HG02870 (cell line): Measurements from ENCODE around the gene MX2.

Source experiments
- ATAC-seq: cut with Tn5 transposase; IDR thresholded peaks from one replicate; pipeline ENCODE4 v1.9.1; 2021; ENCODE audit warnings: mild to moderate bottlenecking, moderate library complexity; ENCODE audit not compliant: unreplicated experiment

The MX2 gene

DNA sequence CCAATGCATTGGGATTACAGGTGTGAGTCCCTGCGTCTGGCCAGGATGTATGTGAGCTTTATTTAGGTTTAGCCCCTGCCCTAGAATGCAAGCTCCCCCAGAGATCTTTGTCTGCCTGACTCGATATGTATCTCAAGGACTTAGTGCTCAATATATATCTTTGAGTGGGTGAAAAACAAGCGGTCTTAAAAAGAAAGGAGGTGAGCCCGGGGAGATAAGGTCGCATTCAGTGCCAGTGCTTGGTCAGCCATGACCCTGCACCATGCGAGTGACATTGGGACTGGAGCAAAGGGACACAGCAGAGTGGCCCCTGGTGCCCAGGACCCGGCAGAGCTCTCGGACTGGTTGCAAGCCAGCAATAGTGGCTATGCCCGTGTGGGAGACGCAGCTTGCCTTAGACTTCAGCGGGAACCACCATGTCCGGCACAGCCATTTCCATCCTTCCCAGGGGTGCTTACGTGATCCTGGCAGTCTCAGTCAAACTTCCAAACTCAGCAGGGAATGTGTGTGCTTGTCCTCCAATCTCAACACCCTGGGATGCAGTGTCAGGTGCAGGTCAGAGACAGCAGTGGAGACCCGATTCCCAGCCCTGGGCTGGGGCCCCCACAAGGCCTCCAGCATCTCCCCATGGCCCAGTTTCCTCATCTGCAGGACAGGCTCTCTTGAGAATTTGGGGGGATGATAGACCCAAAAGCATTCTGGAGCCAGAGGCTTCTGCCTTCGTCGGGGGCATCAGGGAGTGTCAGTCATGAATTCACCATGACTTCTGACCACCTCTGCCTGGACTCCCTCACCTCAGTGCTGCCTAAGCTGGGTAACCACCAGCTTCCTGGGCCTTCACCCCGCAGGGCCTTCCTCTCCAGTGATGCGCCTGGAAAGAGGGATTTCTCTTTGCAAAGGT, 1.8 kb downstream of the MX2 start:
- ATAC-seq, result no peak

DNA sequence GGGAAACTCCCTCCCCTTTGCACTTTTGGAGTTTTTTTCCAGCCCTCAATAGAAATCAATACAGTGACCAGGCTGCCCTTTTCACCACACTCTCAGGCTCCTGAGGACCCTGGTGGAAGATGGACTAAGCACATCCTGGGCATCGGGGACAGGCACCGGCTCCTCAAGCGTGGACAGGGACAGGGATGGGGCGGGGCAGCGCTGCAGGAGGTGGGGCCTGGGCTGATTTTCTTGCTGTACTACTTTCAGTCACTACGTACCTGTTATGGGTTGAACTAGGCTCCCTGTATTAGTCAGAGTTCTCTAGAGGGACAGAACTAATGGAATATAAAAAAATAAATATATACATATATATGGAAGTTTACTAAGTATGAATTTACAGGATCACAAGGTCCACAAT, 2.5 kb downstream of the MX2 start:
- ATAC-seq, result no peak

DNA sequence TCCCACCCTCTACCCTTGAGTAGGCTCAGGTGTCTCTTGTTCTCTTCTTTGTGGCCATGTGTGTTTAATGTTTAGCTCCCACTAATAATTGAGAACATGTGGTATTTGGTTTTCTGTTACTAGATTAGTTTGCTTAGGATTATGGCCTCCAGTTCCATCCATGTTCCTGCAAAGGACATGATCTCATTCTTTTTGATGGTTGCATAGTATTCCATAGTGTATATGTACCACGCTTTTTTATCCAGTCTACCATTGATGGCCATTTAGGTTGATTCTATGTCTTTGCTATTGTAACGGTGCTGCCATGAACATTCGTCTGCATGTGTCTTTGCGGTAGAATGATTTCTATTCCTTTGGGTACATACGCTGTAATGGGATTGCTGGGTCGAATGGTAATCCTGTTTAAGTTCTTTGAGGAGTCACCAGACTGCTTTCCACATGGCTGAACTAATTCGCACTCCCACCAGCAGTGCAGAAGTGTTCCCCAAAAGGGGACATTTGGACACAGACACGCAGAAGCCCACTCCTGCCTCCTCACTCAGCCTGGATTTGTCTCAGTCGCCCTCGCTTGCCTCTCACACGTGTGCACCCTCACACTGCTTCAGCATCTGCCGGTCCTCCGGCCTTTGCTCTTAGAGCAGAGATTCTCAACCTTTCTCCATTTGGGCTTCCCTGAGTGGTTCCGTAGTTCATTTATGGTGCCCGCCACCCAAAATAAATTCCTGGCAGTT, 3.7 kb downstream of the MX2 start:
- no peak for ATAC-seq

- ATAC-seq, result no peak
Measured at GRCh38 chr21:41366522-41367151, 4.8 kb downstream of the MX2 start.

GRCh38 chr21:41367301-41367944, 5.6 kb downstream of the MX2 start:
- ATAC-seq, result peak; percentile 16

DNA sequence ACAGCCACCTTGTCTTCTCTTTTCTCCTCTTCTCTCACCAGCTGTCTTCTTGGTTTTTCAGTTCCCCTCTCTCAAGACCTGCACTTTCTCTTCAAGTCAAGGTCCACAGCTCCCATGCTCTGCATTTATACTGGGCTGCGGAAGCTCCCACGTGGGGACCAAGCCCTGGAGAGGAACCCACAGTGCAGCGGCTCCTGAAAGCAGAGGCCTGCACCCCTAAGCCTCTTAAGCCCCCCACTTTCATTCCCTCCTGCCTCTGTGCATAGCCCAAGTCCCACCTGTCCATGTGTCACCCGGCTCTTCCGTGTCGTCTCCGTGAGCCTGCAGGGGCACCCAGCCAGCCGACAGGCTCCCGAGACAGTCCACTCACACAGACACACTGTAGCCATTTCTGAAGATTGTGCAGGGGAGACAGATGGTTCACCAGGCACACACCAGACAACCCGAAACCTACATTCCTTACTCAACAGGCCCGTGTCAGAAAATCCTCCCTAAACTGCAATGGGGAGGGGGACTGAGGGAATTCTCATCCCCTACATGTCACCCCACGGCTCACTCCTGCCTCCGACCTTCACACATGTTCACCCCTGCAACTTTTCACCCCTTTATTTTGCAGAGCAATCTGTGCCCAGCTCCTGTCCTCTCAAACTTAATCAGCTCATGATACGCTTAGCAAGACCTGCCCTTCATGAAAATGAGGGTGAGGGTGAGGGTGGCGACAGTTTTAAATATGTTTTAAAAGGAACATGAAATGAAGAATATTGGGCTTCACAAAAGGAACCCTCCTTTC, 6.3 kb downstream of the MX2 start:
- ATAC-seq, result peak; percentile 72

DNA sequence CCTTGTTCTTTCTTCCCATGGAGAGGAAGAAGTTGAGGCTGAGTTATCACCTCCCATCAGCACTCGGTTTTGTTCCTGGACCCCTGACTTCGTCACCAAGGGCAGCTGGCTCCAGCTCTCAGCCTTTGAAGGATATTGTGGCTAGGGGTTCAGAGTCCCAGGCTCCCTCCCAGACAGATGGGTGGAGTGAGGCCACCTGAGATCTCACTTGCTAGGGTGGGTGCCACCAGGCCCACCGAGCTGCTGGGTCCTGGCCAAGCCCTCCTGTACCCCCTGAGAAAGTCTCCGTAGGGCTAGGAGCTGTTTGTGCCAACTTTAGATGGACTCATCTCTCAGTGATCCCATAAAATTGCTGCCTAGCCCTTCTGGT, 6.9 kb downstream of the MX2 start:
- ATAC-seq, result no peak

- peak; percentile 32 for ATAC-seq
Measured at GRCh38 chr21:41369105-41369919, 7.5 kb downstream of the MX2 start.

DNA sequence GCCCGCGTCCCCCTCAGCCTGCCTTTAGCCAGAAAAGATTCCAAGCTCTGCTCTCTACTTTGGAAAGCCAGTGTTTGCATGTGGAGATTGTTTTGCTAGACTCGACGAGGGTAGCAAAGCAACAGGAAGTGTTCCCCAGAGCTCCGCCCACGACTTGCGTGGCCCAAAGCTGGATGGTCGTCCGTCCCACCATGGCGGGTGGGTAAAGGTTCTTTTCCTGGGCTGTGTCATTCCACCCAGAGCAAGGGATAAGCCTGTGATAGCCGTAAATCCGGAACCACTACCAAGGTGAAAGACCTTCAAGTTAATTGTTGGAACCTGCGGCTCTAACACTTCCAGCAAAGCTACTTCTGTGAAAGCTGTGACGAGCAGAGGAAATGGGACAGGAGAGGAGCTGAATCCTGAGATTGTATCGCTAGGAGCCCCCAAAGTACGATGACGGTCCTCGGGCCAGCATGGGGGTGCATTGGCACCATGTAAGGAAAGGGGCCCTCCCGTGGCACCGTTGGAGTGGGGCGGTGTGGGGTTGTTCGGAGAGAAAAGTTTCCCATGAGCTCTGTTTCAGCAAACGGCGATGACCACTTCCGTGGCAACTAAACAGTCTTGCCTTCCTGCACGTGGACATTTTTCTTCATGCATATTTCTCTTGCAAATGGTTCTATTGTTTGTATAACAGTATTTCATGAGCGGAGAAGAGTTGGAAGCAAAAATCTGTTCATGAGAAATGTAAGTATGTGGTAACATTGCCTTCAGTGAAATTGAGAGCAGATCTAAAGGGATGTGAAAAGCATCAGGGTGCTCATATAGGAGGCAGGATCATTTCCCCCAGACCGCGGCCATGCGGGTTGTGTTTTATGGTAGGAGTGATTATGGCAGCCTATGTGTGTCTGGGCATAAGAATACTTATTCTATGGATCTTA, 8.4 kb downstream of the MX2 start:
- no peak for ATAC-seq

GRCh38 chr21:41370840-41371684, 9.2 kb downstream of the MX2 start:
- no peak for ATAC-seq

DNA sequence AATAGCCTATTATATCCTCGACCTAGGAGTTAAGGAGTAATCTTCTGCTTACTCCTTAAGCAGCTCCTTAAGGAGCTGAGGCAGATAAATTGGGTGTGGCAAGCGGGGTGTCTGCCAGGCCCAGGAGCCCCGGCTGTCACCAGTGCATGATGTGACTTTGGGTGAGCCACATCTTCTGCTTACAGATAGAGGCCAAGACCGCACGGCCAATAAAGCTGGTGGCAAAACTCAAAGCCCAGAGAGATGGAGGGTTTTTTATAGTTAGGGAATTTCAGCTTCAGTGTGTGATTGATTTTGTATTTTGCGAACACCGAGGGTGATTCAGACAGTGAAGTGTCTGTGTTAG, 9.8 kb downstream of the MX2 start:
- ATAC-seq, result no peak

DNA sequence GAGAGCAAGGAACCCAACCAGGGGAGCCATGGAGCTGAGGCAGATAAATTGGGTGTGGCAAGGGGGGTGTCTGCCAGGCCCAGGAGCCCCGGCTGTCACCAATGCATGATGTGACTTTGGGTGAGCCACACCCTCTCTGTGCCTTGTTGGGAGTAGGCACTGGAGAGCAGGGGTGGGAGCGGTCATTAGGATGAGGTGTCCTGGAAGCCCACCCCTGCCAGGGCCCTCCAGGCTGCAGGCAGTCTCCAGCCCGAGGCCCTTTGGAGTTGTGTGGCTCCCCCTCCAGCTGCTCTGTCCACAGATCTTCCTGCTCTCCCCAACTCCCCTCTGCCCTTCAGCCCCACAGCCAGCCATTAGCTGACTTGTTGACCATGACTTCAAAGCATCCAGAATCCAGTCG, 11.4 kb downstream of the MX2 start:
- ATAC-seq, result no peak

GRCh38 chr21:41373763-41374162, 11.9 kb downstream of the MX2 start:
- no peak for ATAC-seq

- no peak for ATAC-seq
Measured at GRCh38 chr21:41374177-41374712, 12.4 kb downstream of the MX2 start.

DNA sequence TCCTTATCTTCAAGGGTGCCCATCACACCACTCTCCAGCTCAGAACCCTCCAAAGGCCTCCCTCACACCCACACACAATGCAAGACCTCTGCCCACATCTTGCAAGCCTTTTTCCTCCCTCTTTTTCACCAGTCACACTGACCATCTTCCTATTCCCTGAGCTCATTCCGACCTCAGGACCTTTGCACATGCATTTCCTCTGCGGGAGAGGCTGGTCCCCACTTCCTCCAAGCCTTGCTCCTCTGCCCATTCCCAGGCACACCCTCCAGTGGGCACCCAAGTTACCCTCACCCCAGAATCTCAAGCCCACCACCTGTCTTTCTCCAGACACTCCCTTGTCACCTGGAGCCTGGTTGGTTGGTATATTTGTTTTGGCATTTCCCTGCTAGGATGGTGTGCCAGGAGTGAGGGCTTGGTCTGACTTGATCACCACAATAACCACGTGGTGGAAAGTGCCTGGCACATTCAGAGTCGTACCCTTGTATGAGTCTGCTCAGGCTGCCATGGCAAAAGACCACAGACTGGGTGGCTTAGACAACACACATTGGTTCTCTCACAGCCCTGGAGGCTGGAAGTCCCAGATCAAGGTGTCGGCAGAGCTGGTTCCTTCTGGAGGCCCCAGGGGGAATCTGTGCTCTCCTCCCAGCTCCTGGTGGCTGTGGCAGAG, 13.2 kb downstream of the MX2 start:
- no peak for ATAC-seq

DNA sequence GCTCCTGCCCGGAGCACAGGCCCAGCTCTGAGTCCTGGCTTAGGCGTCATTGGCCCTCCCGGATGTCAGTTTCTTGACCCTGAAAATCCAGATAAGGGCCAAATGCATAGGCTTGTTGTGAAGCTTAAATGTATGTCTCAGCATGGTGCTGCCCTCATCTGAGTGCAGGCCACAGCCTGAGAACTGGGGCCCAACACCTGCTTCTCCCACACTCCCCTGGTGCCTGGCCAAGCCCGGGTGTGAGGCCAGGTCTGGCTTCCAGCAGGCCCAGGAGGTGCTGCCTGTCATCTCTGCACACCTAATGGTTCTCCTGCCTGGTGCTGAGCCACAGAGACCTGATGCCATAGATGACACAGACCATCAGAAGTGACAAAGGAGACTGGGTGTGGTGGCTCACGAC, 14.0 kb downstream of the MX2 start:
- ATAC-seq, result no peak

DNA sequence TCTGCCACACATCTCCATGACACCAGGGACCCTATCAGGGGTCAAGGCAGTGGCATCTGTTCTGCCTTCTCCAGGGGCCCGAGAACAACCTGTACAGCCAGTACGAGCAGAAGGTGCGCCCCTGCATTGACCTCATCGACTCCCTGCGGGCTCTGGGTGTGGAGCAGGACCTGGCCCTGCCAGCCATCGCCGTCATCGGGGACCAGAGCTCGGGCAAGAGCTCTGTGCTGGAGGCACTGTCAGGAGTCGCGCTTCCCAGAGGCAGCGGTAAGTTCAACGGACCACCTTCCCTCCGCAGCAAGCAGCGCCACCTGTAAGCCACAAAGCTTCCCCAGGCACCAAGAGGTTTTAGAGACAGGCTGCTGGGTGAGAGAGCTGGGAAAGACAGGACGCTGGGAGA, 15.9 kb downstream of the MX2 start:
- no peak for ATAC-seq
